ENCODE measurements around the gene RCOR1. TPM values are rescaled to one million over a fixed set of nuclear protein-coding genes. Genes with fewer than 3 reads are reported as not detected.

RCOR1 gene
- polyA plus RNA-seq, 6 donors from 2014 or later: 0.78 to 2.6 (median 1.6) TPM

DNA sequence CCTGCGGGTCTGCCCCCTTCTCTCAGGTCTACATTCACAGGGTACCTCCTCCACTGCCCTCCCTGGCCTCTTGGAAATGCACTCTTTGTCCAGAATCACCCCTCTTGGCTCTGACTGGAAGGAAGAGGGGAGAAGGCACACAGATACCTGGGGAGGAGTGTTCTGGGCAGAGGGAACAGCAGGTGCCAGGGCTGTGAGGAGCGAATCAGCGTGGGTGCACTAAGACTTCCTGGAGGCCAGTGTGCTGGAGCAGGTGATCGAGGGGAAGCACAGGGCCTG, 176.5 kb downstream of the RCOR1 start:
- H3K9me3 Mint-ChIP-seq: no peaks in the 10 kb centered on the region
- H3K4me1 Mint-ChIP-seq: peaks cover 49 to 76% (median 53%) of the 10 kb centered on the region in 3 donors
- H3K4me3 Mint-ChIP-seq: peak overlapping the region in 6 of 8 donors; percentile 6 to 83 (median 66)
- H3K27ac Mint-ChIP-seq: peak overlapping the region; percentile 99 to 100 (median 100)
- ATAC-seq (ENCODE audit: low read depth in 2 of 2) (no peak), DNase-seq (no peak)
- H3K36me3 Mint-ChIP-seq: no peaks in the 10 kb centered on the region
- H3K27me3 Mint-ChIP-seq: no peaks in the 10 kb centered on the region

DNA sequence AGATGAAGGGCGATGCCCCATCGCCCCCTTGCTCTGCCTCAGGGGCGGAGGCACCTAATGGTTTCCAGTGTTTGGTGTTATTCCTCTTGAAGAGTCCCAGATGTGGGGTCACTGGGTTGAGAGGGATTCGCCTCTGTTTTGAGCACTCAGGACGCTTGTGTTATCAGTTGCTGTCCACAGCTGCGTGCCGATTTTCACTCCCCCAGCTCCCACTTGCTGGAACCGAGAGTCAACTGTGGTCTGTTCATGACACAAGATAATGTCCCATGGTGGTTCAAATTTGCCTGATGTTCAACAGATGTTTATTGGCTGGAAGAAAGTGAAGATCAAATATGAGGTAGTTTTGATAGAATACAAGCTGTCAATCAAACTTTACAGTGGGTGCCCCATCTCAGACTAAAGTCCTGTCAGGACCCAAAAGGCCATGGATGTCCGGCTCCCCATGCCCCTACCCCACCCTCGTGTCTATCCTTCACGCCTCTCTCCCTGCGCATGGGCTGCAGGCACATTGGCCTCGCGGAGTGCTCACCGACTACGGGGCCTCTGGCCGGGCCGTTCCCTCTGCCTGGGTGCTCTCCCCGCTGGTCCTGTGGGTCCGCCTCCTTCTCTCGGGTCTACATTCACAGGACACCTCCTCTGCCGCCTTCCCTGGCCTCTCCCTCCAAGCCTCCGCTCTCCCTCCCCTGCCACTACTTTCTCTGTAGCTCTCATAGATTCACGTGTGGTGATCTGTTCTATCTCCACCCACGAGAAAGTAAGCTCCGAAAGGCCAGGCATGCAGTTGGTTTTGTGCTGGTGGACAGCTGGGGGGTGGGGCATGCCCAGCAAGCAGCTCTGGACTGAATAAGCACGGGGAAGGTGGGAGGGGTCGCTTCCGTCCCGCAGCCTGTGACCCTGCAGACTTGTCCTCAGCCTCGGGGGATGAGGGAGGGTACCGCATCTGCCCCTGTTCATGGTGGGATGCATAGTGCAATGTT, 178.0 kb downstream of the RCOR1 start:
- no peaks in the 10 kb centered on the region for H3K36me3 Mint-ChIP-seq
- H3K27ac Mint-ChIP-seq: peak overlapping the region; percentile 99 to 100 (median 100)
- H3K4me3 Mint-ChIP-seq: peak overlapping the region in 1 of 8 donors; percentile 30
- ATAC-seq (ENCODE audit: low read depth in 2 of 2) (no peak), DNase-seq (no peak)
- H3K27me3 Mint-ChIP-seq: no peaks in the 10 kb centered on the region
- H3K4me1 Mint-ChIP-seq: peaks cover 47 to 73% (median 51%) of the 10 kb centered on the region in 3 donors
- H3K9me3 Mint-ChIP-seq: no peaks in the 10 kb centered on the region

DNA sequence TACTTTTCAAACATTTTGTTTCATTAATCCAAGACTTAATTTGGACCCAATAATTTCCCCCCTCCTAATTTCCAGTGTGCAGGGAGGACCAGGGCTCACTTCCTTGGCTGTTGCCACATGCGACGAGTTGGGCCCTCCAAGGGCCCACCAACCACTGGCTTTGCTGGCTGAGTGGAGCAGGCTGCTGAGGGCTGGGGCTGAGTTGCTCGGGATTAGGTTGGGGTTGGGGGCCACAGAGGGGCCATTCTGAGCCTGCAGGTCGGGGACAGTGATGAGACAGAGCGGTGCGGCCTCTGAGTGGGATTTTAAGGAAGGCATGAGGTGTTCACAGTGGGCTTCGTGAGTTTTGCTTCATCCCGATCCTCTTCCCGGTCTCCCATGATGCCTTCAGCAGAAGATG, 178.7 kb downstream of the RCOR1 start:
- ATAC-seq (ENCODE audit: low read depth in 2 of 2) (no peak), DNase-seq (no peak)
- H3K36me3 Mint-ChIP-seq: no peaks in the 10 kb centered on the region
- no peaks in the 10 kb centered on the region for H3K9me3 Mint-ChIP-seq
- H3K4me1 Mint-ChIP-seq: peaks cover 49 to 78% (median 53%) of the 10 kb centered on the region in 3 donors
- peak overlapping the region in 3 of 8 donors; percentile 5 to 20 (median 18) for H3K4me3 Mint-ChIP-seq
- peak overlapping the region; percentile 83 to 100 (median 98) for H3K27ac Mint-ChIP-seq
- H3K27me3 Mint-ChIP-seq: no peaks in the 10 kb centered on the region

DNA sequence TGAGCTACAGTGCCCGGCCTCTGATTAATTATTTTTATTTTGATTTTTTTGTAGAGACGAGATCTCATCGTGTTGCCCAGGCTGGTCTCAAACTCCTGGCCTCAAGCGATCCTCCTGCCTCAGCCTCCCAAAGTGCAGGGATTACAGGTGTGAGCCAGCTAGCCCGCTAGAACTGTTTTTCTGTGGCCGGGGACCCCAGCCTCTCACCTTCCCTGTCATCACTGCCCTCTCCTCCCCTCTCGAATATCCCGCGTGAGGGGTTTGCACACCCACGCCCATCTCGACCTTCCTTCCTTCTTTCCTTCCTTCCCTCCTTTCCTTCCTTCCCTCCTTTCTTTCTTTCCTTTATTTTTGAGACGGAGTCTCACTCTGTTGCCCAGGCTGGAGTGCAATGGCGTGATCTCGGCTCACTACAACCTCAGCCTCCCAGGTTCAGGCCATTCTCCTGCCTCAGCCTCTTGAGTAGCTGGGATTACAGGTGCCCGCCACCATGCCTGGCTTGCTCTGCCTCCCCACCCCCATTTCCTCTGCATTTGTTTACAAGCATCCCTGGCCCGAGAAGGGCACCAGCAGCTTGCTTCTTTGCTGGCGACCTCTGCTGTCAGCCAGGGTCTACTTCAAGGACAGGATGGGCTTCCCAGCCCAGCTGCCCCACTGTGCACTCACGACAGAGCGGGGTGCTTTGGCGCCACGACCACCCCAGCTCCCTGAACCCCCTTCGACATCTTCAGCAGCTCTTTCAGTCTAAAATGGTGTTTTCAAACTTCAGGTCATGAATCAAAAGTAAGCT, 180.5 kb downstream of the RCOR1 start:
- DNase-seq (no peak), ATAC-seq (ENCODE audit: low read depth in 2 of 2) (no peak)
- Mint-ChIP-seq H3K36me3 (no peaks in the 10 kb centered on the region), H3K4me3 (peak overlapping the region in 6 of 8 donors; percentile 27 to 84 (median 41)), H3K9me3 (no peaks in the 10 kb centered on the region), H3K27me3 (no peaks in the 10 kb centered on the region), H3K27ac (peak overlapping the region; percentile 70 to 99 (median 84)), H3K4me1 (peaks cover 51 to 68% (median 58%) of the 10 kb centered on the region in 3 donors)

DNA sequence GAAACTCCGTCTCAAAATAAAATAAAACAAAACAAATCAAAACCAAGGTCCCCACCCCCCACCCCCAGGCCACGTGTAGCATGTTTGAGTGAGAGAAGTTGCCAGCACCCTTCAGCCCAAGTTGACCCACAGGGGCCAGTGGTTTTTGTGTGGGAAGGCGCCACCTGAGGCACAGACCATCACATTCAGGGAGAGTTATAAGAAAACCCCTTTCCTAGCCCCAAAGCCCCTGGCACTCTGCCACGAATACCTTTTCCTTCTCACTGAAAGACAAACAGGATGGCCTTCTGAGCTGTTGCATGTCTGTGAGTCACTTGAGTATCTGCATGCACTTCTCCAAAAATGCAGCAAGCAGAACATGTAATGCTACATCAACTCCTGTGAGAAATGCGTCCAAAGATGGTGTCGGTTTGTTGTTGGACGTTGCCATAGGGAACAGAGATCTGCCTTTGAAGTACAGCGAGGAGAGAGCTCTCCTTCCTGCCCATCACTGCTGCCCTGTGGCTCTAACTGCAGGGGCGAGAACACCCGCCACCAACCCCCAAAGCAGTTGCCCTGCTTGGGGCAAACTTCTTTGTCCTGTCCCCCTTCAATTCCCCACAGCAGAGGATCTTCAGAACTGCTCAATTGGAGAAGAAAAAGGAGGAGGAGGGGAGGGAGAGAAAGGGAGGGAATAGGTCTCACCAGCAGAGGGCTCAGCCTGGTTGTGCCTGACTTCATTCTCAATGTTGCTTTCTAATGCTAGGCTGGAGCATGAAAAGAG, 182.1 kb downstream of the RCOR1 start:
- peak; percentile 24 to 31 for ATAC-seq (ENCODE audit: low read depth in 2 of 2)
- H3K9me3 Mint-ChIP-seq: no peaks in the 10 kb centered on the region
- peak overlapping the region; percentile 92 to 99 (median 96) for H3K27ac Mint-ChIP-seq
- H3K4me3 Mint-ChIP-seq: peak overlapping the region; percentile 3 to 84 (median 56)
- no peaks in the 10 kb centered on the region for H3K27me3 Mint-ChIP-seq
- peaks cover 53 to 66% (median 59%) of the 10 kb centered on the region in 3 donors for H3K4me1 Mint-ChIP-seq
- peak; percentile 75 for DNase-seq
- H3K36me3 Mint-ChIP-seq: peaks cover 0 to 6% of the 10 kb centered on the region in 2 donors

DNA sequence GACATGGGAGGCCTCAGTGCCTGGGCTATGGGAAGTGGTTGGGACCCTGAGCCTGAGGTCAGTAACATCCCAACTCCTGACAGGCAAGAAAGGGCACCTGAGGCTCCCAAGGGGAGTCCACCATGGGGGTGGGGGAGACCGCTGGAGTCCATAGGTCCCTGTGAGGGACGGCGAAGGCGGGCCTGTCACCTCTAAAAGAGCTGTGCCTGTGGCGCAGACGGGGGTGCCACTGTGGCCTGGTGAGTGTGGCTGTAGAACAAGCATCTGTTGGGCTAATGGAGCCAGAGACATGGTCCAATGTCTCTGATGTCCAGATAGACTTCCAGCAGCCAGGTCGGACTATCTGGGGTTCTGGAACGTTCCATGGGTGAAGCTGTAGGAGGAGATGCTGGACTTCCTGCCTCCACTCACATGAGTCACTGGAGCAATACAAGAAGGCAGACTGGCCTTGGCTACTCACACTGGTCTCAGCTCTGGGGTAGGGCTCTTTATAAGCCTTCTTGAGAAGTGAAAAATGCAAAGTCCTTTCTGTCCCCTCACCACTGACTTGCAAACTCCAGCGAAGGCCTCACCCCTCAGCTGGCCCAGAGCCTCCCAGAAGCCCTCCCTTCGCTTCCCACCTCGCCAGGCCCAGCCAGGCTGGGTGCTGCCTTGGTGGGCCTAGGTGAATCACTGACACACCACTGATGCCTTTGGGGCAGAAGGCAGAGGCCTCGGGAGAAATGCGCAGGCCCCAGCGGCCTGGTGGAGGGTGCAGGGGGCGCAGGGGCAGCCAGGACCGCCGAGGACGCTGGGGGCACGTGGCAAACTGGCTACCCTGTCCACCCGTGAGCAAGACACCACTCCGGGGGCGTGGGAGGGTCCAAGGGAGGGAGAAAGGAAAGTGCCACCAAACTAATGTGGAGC, 183.7 kb downstream of the RCOR1 start:
- peak overlapping the region; percentile 96 to 99 (median 97) for H3K27ac Mint-ChIP-seq
- H3K9me3 Mint-ChIP-seq: no peaks in the 10 kb centered on the region
- DNase-seq (no peak), ATAC-seq (ENCODE audit: low read depth in 2 of 2) (no peak)
- peaks cover 60 to 68% (median 66%) of the 10 kb centered on the region in 3 donors for H3K4me1 Mint-ChIP-seq
- peaks cover 4 to 15% of the 10 kb centered on the region in 2 donors for H3K36me3 Mint-ChIP-seq
- H3K4me3 Mint-ChIP-seq: peak overlapping the region; percentile 72 to 90 (median 80)
- no peaks in the 10 kb centered on the region for H3K27me3 Mint-ChIP-seq

DNA sequence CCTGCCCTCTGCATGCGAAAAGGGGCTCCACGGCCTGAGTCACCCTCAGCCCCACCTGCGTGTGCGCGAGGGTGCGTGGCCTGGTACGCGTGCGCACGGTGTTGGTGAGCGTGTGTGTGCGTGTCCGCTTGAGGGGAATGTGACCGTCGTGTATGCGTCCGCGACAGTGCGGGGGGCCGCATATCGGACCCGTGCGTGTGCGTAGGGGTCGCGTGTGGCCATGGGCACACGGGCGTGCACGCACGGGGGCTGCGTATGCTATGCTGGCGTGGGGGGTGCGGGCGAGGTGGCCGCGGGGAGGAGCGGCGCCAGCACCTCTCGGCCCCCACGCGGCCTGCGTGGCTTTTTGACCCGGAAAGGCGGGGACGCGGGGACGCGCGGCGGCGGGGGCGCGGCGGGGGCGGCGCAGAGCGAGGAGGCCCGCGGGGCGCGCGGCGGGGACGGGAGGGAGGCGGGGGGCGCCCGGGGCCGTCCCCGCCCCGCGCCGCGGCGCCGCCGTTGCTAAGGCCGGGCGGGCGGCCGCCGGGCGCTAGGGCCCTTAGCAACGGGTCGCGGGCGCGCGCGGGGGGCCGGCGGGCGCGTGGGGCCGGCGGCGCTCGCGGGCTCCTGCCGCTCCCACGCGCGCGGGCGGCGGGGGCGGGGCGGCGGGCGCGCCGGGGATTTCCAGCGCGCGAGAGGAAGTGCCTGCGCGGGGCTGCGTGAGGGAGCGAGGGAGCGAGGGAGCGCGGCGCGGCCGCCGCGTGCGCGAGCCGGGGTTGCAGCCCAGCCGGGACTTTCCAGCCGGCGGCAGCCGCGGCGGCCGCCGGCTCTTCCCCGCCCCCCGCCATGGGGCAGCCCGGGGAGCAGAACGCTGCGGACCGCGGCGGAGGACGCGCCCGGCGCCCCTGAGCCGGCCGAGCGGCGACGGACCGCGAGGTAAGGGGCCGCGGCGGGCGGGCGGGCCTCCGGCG, 184.6 kb downstream of the RCOR1 start, which contains the start of gene TRAF3:
TRAF3 (plus strand) TSS at position 689 of the 950 bp plus-strand sequence. CDS start 92,753 bp downstream, outside the sequence.
- peak within 1 kb of the TSS; percentile 82 to 95 (median 91) for H3K4me3 Mint-ChIP-seq
- peak within 1 kb of the TSS; percentile 96 to 99 (median 97) for H3K27ac Mint-ChIP-seq
- H3K4me1 Mint-ChIP-seq: peaks cover 58 to 68% (median 62%) of the 10 kb centered on the region in 3 donors
- no peaks in the 10 kb centered on the region for H3K27me3 Mint-ChIP-seq
- H3K36me3 Mint-ChIP-seq: peaks cover 4 to 15% of the 10 kb centered on the region in 2 donors
- DNase-seq (peak; percentile 93), ATAC-seq (ENCODE audit: low read depth in 2 of 2) (peak; percentile 72 to 74)
- H3K9me3 Mint-ChIP-seq: no peaks in the 10 kb centered on the region

DNA sequence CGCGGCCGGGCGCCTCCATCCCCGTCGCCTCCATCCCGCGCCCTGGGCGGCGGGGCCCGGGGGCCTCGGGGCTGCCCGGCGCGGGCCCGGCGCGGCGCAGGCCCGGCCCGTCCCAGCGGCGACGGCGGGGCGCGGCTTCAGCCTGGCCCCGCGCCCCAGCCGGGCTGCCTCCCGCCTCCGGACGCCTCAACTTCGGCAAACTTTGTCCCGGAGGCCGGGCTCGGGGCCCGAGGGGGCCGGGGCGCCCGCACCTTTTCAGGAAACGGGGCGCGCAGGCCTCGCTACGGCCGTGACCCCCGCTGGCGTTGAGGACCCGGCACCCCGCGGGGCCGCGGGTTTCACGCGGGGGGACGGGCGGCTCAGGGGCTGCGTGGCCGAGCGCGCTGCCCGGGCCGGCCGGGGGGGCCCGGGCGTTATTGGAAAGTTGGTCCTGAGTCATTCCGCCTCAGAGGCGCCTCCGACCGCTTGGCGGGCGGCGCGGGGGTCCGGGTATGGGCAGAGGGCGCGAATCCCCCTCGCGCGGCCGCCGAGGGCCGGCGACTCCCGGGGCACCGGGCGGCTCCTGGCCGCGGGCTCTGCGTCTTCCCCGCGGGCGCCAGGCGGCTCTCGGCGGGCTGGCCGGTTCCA, 185.4 kb downstream of the RCOR1 start:
- ATAC-seq (ENCODE audit: low read depth in 2 of 2): peak; percentile 22 to 31
- Mint-ChIP-seq H3K36me3 (peaks cover 4 to 15% of the 10 kb centered on the region in 2 donors), H3K9me3 (no peaks in the 10 kb centered on the region), H3K4me3 (peak overlapping the region; percentile 75 to 95 (median 91)), H3K27me3 (no peaks in the 10 kb centered on the region), H3K27ac (peak overlapping the region in 5 of 6 donors; percentile 91 to 99 (median 95)), H3K4me1 (peaks cover 58 to 71% (median 64%) of the 10 kb centered on the region in 3 donors)
- no peak for DNase-seq

DNA sequence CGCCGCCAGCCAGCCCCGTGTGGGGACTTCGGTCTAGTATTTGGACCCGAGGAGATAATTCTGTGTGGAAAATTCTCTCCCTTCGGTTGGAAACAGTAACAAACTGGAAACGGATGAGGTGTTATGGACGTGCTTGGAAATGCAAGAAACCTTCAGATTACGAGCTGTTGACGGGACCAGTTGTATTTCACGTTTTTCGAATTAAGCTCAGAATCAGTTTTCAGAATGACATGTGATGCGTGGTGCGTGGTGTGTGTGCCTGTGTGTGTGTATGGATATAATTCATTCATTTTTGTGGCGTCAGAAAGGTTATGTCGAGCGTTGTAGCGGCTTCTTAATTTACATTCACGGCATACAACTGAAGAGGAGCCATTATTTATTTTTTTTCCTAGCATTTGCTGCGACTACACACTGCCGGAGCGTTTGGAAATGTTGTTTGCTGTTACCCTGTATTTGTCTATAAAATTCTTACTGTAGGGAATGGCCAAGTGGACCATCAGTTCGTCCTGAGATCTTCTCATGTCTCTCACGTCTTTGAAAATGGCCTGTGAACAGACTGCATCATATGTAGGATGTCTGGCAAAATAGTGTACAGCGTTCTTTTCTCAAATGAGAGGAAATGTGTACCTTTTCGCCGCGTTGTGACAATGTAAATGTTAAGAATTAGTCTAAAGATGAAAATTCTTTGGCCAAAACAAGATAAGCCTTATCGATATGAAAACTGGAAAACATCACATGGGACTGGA, 186.1 kb downstream of the RCOR1 start:
- Mint-ChIP-seq H3K4me1 (peaks cover 57 to 71% (median 65%) of the 10 kb centered on the region in 3 donors), H3K27me3 (no peaks in the 10 kb centered on the region), H3K4me3 (peak overlapping the region; percentile 75 to 95 (median 91)), H3K36me3 (peaks cover 4 to 15% of the 10 kb centered on the region in 2 donors), H3K27ac (peak overlapping the region; percentile 91 to 96 (median 96)), H3K9me3 (no peaks in the 10 kb centered on the region)
- ATAC-seq (ENCODE audit: low read depth in 2 of 2): peak; percentile 3 to 4
- DNase-seq: peak; percentile 51

DNA sequence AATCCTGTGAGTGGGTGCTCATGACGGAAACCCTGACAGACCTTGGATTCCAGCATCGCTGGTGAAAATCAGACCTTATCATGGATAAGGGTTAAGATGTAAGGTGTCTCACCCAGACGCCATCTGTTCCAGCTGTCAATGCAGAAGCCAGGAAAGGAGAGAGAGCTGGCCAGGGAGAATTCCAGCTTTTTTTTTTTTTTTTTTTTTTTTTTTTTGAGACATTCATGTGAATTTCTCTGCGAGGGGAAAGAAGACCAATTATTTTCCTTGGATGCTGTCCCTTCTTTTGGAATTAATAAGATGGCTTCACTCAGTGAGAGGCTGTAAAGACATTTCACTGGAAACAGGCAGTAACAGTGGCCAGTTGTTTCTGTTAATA, 186.6 kb downstream of the RCOR1 start:
- DNase-seq (no peak), ATAC-seq (ENCODE audit: low read depth in 2 of 2) (no peak)
- H3K36me3 Mint-ChIP-seq: peaks cover 4 to 15% of the 10 kb centered on the region in 2 donors
- H3K4me3 Mint-ChIP-seq: peak overlapping the region; percentile 75 to 95 (median 91)
- no peaks in the 10 kb centered on the region for H3K9me3 Mint-ChIP-seq
- peak overlapping the region; percentile 91 to 96 (median 96) for H3K27ac Mint-ChIP-seq
- H3K27me3 Mint-ChIP-seq: no peaks in the 10 kb centered on the region
- H3K4me1 Mint-ChIP-seq: peaks cover 60 to 74% (median 69%) of the 10 kb centered on the region in 3 donors
